ENCODE data around the gene KLK14.

KLK14 gene

GRCh38 chr19:51043497-51043896 lies 39.2 kb downstream of the KLK14 start (continued):
- no peak for TF ChIP-seq ZFP41 (tag by site-specific recombination; IDR thresholded peaks at IDR 0.05; ENCODE audit: borderline replicate concordance)
- no peak for TF ChIP-seq ZNF112 (tag by site-specific recombination; IDR thresholded peaks at IDR 0.05)
- TF ChIP-seq ZNF221 (tag by site-specific recombination; IDR thresholded peaks at IDR 0.05; ENCODE audit: borderline replicate concordance): no peak
- TF ChIP-seq BCL6B (tag by site-specific recombination; IDR thresholded peaks at IDR 0.05): no peak
- no peak for TF ChIP-seq KLF16 (tag by site-specific recombination; IDR thresholded peaks at IDR 0.05)
- no peak for TF ChIP-seq ZNF366 (tag by site-specific recombination; conservative IDR thresholded peaks at IDR 0.05)

- ChIA-PET CTCF (interaction anchor here (1.1 kb wide), 1 partner anchor 19 kb away, joined by 6 read pairs; no protein-coding TSS in a partner anchor), POLR2A (no interaction called here)
- no peaks in the 10 kb centered on the region for H3K4me1 ChIP-seq (ENCODE audit: control insufficient read depth, insufficient read depth, low read length)
- no peak for TF ChIP-seq ZNF76 (tag by site-specific recombination; IDR thresholded peaks at IDR 0.05; ENCODE audit: borderline replicate concordance, low read depth)
- no peaks in the 10 kb centered on the region for H3K36me3 ChIP-seq (ENCODE audit: control insufficient read depth in 2 of 2, insufficient read depth in 1 of 2, low read length in 2 of 2)
- no peaks in the 10 kb centered on the region for H3K9me3 ChIP-seq (ENCODE audit: control insufficient read depth, insufficient read depth, low read depth, low read length)
- H3K27ac ChIP-seq (ENCODE audit: extremely low read depth, low read depth, low read length): no peak overlapping the region
- no peak overlapping the region for H3K4me3 ChIP-seq (ENCODE audit: low read depth, low read length)
These were observed 42.5 kb downstream of the KLK14 start for GRCh38 chr19:51040151-51040550.

- ChIA-PET CTCF (interaction anchor here (0.6 to 1.1 kb wide), 2 partner anchors 15 to 230 kb away, joined by 3 read pairs; no protein-coding TSS in a partner anchor), POLR2A (interaction anchor here (0.7 kb wide), 1 partner anchor 105 kb away, joined by 4 read pairs; no protein-coding TSS in a partner anchor)
- TF ChIP-seq GLI4 (tag by site-specific recombination; IDR thresholded peaks at IDR 0.05): no peak
- TF ChIP-seq ZNF23 (tag by site-specific recombination; IDR thresholded peaks at IDR 0.05; ENCODE audit: borderline replicate concordance): no peak
- TF ChIP-seq TSHZ1 (tag by site-specific recombination; IDR thresholded peaks at IDR 0.05; ENCODE audit: borderline replicate concordance): no peak
- TF ChIP-seq ZBTB8A (tag by site-specific recombination; IDR thresholded peaks at IDR 0.05): no peak
- no peak for TF ChIP-seq ZNF416 (tag by site-specific recombination; IDR thresholded peaks at IDR 0.05)
- no peak for TF ChIP-seq ZNF560 (tag by site-specific recombination; IDR thresholded peaks at IDR 0.05; ENCODE audit: borderline replicate concordance)
- no peak for TF ChIP-seq ZNF626 (tag by site-specific recombination; IDR thresholded peaks at IDR 0.05)
- TF ChIP-seq ZNF223 (tag by site-specific recombination; IDR thresholded peaks at IDR 0.05): no peak
- TF ChIP-seq ZNF391 (tag by site-specific recombination; IDR thresholded peaks at IDR 0.05; ENCODE audit: borderline replicate concordance, low read depth): no peak
- no peak for TF ChIP-seq ZFHX2 (tag by site-specific recombination; conservative IDR thresholded peaks at IDR 0.05)
- no peak for TF ChIP-seq GLIS2 (tag by site-specific recombination; IDR thresholded peaks at IDR 0.05)
- TF ChIP-seq ZBTB7A (tag by site-specific recombination; IDR thresholded peaks at IDR 0.05; ENCODE audit: low read depth): no peak
- TF ChIP-seq ZNF837 (tag by site-specific recombination; IDR thresholded peaks at IDR 0.05): no peak
- TF ChIP-seq ZNF280C (tag by site-specific recombination; IDR thresholded peaks at IDR 0.05): no peak
- no peak for TF ChIP-seq KLF10 (tag by site-specific recombination; IDR thresholded peaks at IDR 0.05)
- TF ChIP-seq ZNF629 (tag by site-specific recombination; IDR thresholded peaks at IDR 0.05): no peak
- Histone ChIP-seq H3K27ac (ENCODE audit: extremely low read depth, low read depth, low read length) (no peak overlapping the region), H3K9me3 (ENCODE audit: control insufficient read depth, insufficient read depth, low read depth, low read length) (no peaks in the 10 kb centered on the region), H3K4me3 (ENCODE audit: low read depth, low read length) (no peak overlapping the region), H3K4me1 (ENCODE audit: control insufficient read depth, insufficient read depth, low read length) (no peaks in the 10 kb centered on the region), H3K36me3 (ENCODE audit: control insufficient read depth in 2 of 2, insufficient read depth in 1 of 2, low read length in 2 of 2) (no peaks in the 10 kb centered on the region)
These were observed 46.2 kb downstream of the KLK14 start for GRCh38 chr19:51036519-51036918.

All from HEK293 (cell line).